Measurements from ENCODE around the gene ZNF286A.
"Not testable (repeated sequence)": the region's sequence is repeated elsewhere in the genome, so short reads cannot be mapped to it uniquely, and the experiment has no call there.

ZNF286A gene

GRCh38 chr17:15699937-15700336, 385 bp downstream of the ZNF286A start:
- not testable (repeated sequence) for DNase-seq (ENCODE audit: low spot score)

- not testable (repeated sequence) for DNase-seq (ENCODE audit: low spot score)
Measured at GRCh38 chr17:15704239-15704638, 4.7 kb downstream of the ZNF286A start.

GRCh38 chr17:15704813-15705212, 5.3 kb downstream of the ZNF286A start:
- not testable (repeated sequence) for DNase-seq (ENCODE audit: low spot score)

- not testable (repeated sequence) for DNase-seq (ENCODE audit: low spot score)
Measured at GRCh38 chr17:15708879-15709278, 9.3 kb downstream of the ZNF286A start.

GRCh38 chr17:15716601-15717563, 17.3 kb downstream of the ZNF286A start:
- DNase-seq (ENCODE audit: low spot score) = not testable (repeated sequence)

- DNase-seq (ENCODE audit: low spot score) = not testable (repeated sequence)
Measured at GRCh38 chr17:15730535-15730934, 31.0 kb downstream of the ZNF286A start.

GRCh38 chr17:15731900-15732299, 32.3 kb downstream of the ZNF286A start, which contains the start of gene TBC1D26:
TSS of gene TBC1D26 (plus strand) at chr17:15732283. CDS start at chr17:15735349, 3,066 bp downstream.
- DNase-seq (ENCODE audit: low spot score) = not testable (repeated sequence)

- DNase-seq (ENCODE audit: low spot score) = not testable (repeated sequence)
Measured at GRCh38 chr17:15733174-15733789, 33.7 kb downstream of the ZNF286A start.

- DNase-seq (ENCODE audit: low spot score) = not testable (repeated sequence)
Measured at GRCh38 chr17:15736578-15736977, 37.0 kb downstream of the ZNF286A start.

- no peak for DNase-seq (ENCODE audit: low spot score)
Measured at GRCh38 chr17:15738066-15738465, 38.5 kb downstream of the ZNF286A start.

GRCh38 chr17:15739259-15739658, 39.7 kb downstream of the ZNF286A start:
- not testable (repeated sequence) for DNase-seq (ENCODE audit: low spot score)

GRCh38 chr17:15740041-15740440, 40.5 kb downstream of the ZNF286A start:
- DNase-seq (ENCODE audit: low spot score) = not testable (repeated sequence)

GRCh38 chr17:15740570-15741120, 41.1 kb downstream of the ZNF286A start:
- DNase-seq (ENCODE audit: low spot score) = no peak

GRCh38 chr17:15741624-15742023, 42.1 kb downstream of the ZNF286A start:
- DNase-seq (ENCODE audit: low spot score) = no peak

- no peak for DNase-seq (ENCODE audit: low spot score)
Measured at GRCh38 chr17:15742051-15742795, 42.7 kb downstream of the ZNF286A start.

GRCh38 chr17:15742921-15743320, 43.4 kb downstream of the ZNF286A start:
- DNase-seq (ENCODE audit: low spot score) = no peak

GRCh38 chr17:15744074-15744676, 44.6 kb downstream of the ZNF286A start:
- DNase-seq (ENCODE audit: low spot score) = no peak

- no peak for DNase-seq (ENCODE audit: low spot score)
Measured at GRCh38 chr17:15744885-15745284, 45.3 kb downstream of the ZNF286A start.

- DNase-seq (ENCODE audit: low spot score) = not testable (repeated sequence)
Measured at GRCh38 chr17:15749403-15749802, 49.9 kb downstream of the ZNF286A start.

- DNase-seq (ENCODE audit: low spot score) = not testable (repeated sequence)
Measured at GRCh38 chr17:15768865-15769533, 69.4 kb downstream of the ZNF286A start.

Measured in HuH-7 (cell line).